Hippocampal formation (tissue), 2 donors: ENCODE data around the gene MKRN2.
"Not testable (repeated sequence)": the region's sequence is repeated elsewhere in the genome, so short reads cannot be mapped to it uniquely, and the experiment has no call there.

Experiments
- DNase-seq, 2 donors: peaks; one replicate each; lab custom pipeline; 2025; lab: John Stamatoyannopoulos, UW

Gene MKRN2

GRCh38 chr3:12588039-12589009 is 31.4 kb downstream of the MKRN2 start:
- DNase-seq, result no peak

- DNase-seq, result no peak
Measured at GRCh38 chr3:12590096-12590495, 33.2 kb downstream of the MKRN2 start.

- no peak for DNase-seq
Measured at GRCh38 chr3:12591456-12591855, 34.6 kb downstream of the MKRN2 start.

GRCh38 chr3:12591997-12592715 is 35.3 kb downstream of the MKRN2 start:
- DNase-seq, result no peak

GRCh38 chr3:12593473-12593872 is 36.6 kb downstream of the MKRN2 start:
- no peak for DNase-seq

GRCh38 chr3:12598890-12599289 is 42.0 kb downstream of the MKRN2 start:
- DNase-seq, result no peak

- no peak for DNase-seq
Measured at GRCh38 chr3:12601072-12601471, 44.2 kb downstream of the MKRN2 start.

GRCh38 chr3:12603969-12604368 is 47.1 kb downstream of the MKRN2 start:
- no peak for DNase-seq

GRCh38 chr3:12608376-12608775 is 51.5 kb downstream of the MKRN2 start:
- DNase-seq, result no peak

- no peak for DNase-seq
Measured at GRCh38 chr3:12611117-12611516, 54.2 kb downstream of the MKRN2 start.

- DNase-seq, result no peak
Measured at GRCh38 chr3:12612514-12613226, 55.8 kb downstream of the MKRN2 start.

GRCh38 chr3:12613250-12613649 is 56.4 kb downstream of the MKRN2 start:
- no peak for DNase-seq

- no peak for DNase-seq
Measured at GRCh38 chr3:12615266-12615665, 58.4 kb downstream of the MKRN2 start.

GRCh38 chr3:12618426-12618825 is 61.5 kb downstream of the MKRN2 start:
- DNase-seq, result peak in 1 of 2 donors; percentile 2

GRCh38 chr3:12620305-12620704 is 63.4 kb downstream of the MKRN2 start:
- DNase-seq, result no peak

GRCh38 chr3:12620729-12621128 is 63.8 kb downstream of the MKRN2 start:
- no peak for DNase-seq

- no peak for DNase-seq
Measured at GRCh38 chr3:12622335-12622734, 65.4 kb downstream of the MKRN2 start.

- DNase-seq, result no peak
Measured at GRCh38 chr3:12624056-12624455, 67.2 kb downstream of the MKRN2 start.

GRCh38 chr3:12624964-12625363 is 68.1 kb downstream of the MKRN2 start:
- DNase-seq, result not testable (repeated sequence)

- DNase-seq, result no peak
Measured at GRCh38 chr3:12627370-12627769, 70.5 kb downstream of the MKRN2 start.

- no peak for DNase-seq
Measured at GRCh38 chr3:12628813-12629212, 71.9 kb downstream of the MKRN2 start.

GRCh38 chr3:12629560-12629959 is 72.7 kb downstream of the MKRN2 start:
- no peak for DNase-seq
